ENCODE data around the gene AQP4.

The AQP4 gene

GRCh38 chr18:26839609-26840008, 25.9 kb downstream of the AQP4 start:
- DNase-seq = no peak

GRCh38 chr18:26832302-26832701, 33.2 kb downstream of the AQP4 start:
- no peak for DNase-seq

GRCh38 chr18:26827581-26827980, 37.9 kb downstream of the AQP4 start:
- DNase-seq = no peak

- DNase-seq = no peak
Measured at GRCh38 chr18:26826656-26827235, 38.8 kb downstream of the AQP4 start.

- DNase-seq = no peak
Measured at GRCh38 chr18:26821181-26821580, 44.3 kb downstream of the AQP4 start.

GRCh38 chr18:26819046-26819445, 46.5 kb downstream of the AQP4 start:
- DNase-seq = no peak

GRCh38 chr18:26818461-26818860, 47.0 kb downstream of the AQP4 start:
- no peak for DNase-seq

GRCh38 chr18:26813043-26813442, 52.5 kb downstream of the AQP4 start:
- DNase-seq = peak; percentile 11

GRCh38 chr18:26812462-26812861, 53.0 kb downstream of the AQP4 start:
- DNase-seq = no peak

GRCh38 chr18:26809346-26809745, 56.2 kb downstream of the AQP4 start:
- no peak for DNase-seq

GRCh38 chr18:26806224-26806623, 59.3 kb downstream of the AQP4 start:
- no peak for DNase-seq

- no peak for DNase-seq
Measured at GRCh38 chr18:26804519-26804918, 61.0 kb downstream of the AQP4 start.

GRCh38 chr18:26803643-26804042, 61.9 kb downstream of the AQP4 start:
- DNase-seq = no peak

GRCh38 chr18:26802330-26803200, 62.9 kb downstream of the AQP4 start:
- DNase-seq = no peak

Data from NCI-H1092 (cell line).